ENCODE data around the gene LMBRD1.
"Not testable (repeated sequence)": the region's sequence is repeated elsewhere in the genome, so short reads cannot be mapped to it uniquely, and the experiment has no call there.

The LMBRD1 gene

GRCh38 chr6:69796642-69797390, at the start of gene LMBRD1:
Gene LMBRD1 (minus strand): TSS chr6:69797010. CDS start chr6:69796881, 129 bp downstream.
- DNase-seq, result peak; percentile 96

- DNase-seq, result no peak
Observed at GRCh38 chr6:69846312-69846711, 49.5 kb upstream of the LMBRD1 start.

GRCh38 chr6:69843189-69843588, 46.4 kb upstream of the LMBRD1 start:
- DNase-seq, result no peak

- no peak for DNase-seq
Observed at GRCh38 chr6:69841862-69842261, 45.1 kb upstream of the LMBRD1 start.

GRCh38 chr6:69835414-69836179, 38.8 kb upstream of the LMBRD1 start:
- no peak for DNase-seq

GRCh38 chr6:69832558-69832957, 35.7 kb upstream of the LMBRD1 start:
- DNase-seq, result no peak

GRCh38 chr6:69827276-69827893, 30.6 kb upstream of the LMBRD1 start:
- DNase-seq, result no peak

- no peak for DNase-seq
Observed at GRCh38 chr6:69825904-69826303, 29.1 kb upstream of the LMBRD1 start.

- not testable (repeated sequence) for DNase-seq
Observed at GRCh38 chr6:69824355-69824754, 27.5 kb upstream of the LMBRD1 start.

GRCh38 chr6:69820438-69820837, 23.6 kb upstream of the LMBRD1 start:
- DNase-seq, result no peak

- no peak for DNase-seq
Observed at GRCh38 chr6:69820018-69820417, 23.2 kb upstream of the LMBRD1 start.

- no peak for DNase-seq
Observed at GRCh38 chr6:69819138-69819537, 22.3 kb upstream of the LMBRD1 start.

- DNase-seq, result no peak
Observed at GRCh38 chr6:69818223-69818930, 21.6 kb upstream of the LMBRD1 start.

- DNase-seq, result no peak
Observed at GRCh38 chr6:69817358-69817757, 20.5 kb upstream of the LMBRD1 start.

- DNase-seq, result no peak
Observed at GRCh38 chr6:69816569-69816968, 19.8 kb upstream of the LMBRD1 start.

GRCh38 chr6:69816026-69816425, 19.2 kb upstream of the LMBRD1 start:
- DNase-seq, result no peak

- no peak for DNase-seq
Observed at GRCh38 chr6:69813508-69813907, 16.7 kb upstream of the LMBRD1 start.

GRCh38 chr6:69812746-69813427, 16.1 kb upstream of the LMBRD1 start:
- DNase-seq, result no peak

GRCh38 chr6:69802995-69803394, 6.2 kb upstream of the LMBRD1 start:
- no peak for DNase-seq

- DNase-seq, result no peak
Observed at GRCh38 chr6:69801711-69802110, 4.9 kb upstream of the LMBRD1 start.

- DNase-seq, result no peak
Observed at GRCh38 chr6:69801225-69801624, 4.4 kb upstream of the LMBRD1 start.

GRCh38 chr6:69798796-69799195, 2.0 kb upstream of the LMBRD1 start:
- not testable (repeated sequence) for DNase-seq

All from NK-92 treated with Interleukin-12 subunit alpha and Interleukin-12 subunit beta, amount 100 ng/mL, for 24 hours (cell line).